Hepatocyte (in vitro differentiated cells): ENCODE measurements around the gene TOMM7.

Experiments
- CTCF ChIP-seq: fragments of 200-600 bp; sonication (generic); IDR thresholded peaks from 2 replicates; pipeline ENCODE4 v1.5.1; 2016; ENCODE audit warnings: antibody characterized with exemption, mild to moderate bottlenecking; ENCODE audit not compliant: poor library complexity
- EZH2 ChIP-seq: fragments of 200-600 bp; sonication (generic); IDR thresholded peaks from 2 replicates; pipeline ENCODE4 v1.6.1; 2016; ENCODE audit warnings: antibody characterized with exemption, mild to moderate bottlenecking, borderline replicate concordance

GRCh38 chr7:22859641-22860290 is 37.1 kb upstream of the TOMM7 start:
- TF ChIP-seq EZH2 (no peak), CTCF (no peak)
